ENCODE data around the gene HIRIP3.

GRCh38 chr16:29974291-29975133 is 20.9 kb downstream of the HIRIP3 start:
- no peak for TF ChIP-seq CTCF (IDR thresholded peaks at IDR 0.05)
- peak in 1 of 2 donors; percentile 16 for TF ChIP-seq POLR2A (IDR thresholded peaks at IDR 0.05)
- no peak for TF ChIP-seq POLR2AphosphoS5 (IDR thresholded peaks at IDR 0.05)
- TF ChIP-seq EP300 (IDR thresholded peaks at IDR 0.05) = no peak
